Left renal cortex interstitium (tissue), 4 donors: ENCODE data around the gene SLC4A8. TPM values are rescaled to one million over a fixed set of nuclear protein-coding genes. Genes with fewer than 3 reads are reported as not detected.

ENCODE experiments used
- DNase-seq, 4 donors: peaks; one replicate each; pipeline ENCODE4 v3.0.0-alpha.2; 2013; ENCODE audit warnings: low read depth in 4 of 4, low spot score in 2 of 4, missing footprints in 1 of 4
- polyA plus RNA-seq, 4 donors: library from polyadenylated mRNA; unstranded; fragments of 120-200 nt; gene quantifications; one replicate each; pipeline ENCODE4 v1.2.1, GENCODE V29; 2013; ENCODE audit not compliant: insufficient read length in 4 of 4

SLC4A8 gene
- polyA plus RNA-seq, 4 donors = 2.9 to 5.1 (median 4.6) TPM

DNA sequence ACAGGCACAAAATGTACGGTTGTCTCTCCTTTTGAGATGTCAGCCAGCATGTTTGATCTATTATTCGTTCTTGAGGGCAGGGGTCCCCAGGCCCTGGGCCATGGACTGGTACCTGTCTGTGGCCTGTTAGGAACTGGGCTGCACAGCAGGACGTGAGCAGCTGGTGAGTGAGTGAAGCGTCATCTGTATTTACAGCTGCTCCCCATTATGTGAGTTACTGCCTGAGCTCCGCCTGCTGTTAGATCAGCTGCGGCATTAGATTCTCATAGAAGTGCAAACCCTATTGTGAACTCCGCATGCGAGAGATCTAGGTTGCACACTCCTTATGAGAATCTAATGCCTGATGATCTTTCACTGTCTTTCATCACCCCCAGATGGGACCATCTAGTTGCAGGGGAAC, 125.0 kb downstream of the SLC4A8 start:
- DNase-seq = no peak

Other genes with a start within 250 kb of the SLC4A8 start
- gene POU6F1, start 206.8 kb upstream of the SLC4A8 start, polyA plus RNA-seq = 10 to 100 TPM in 2 of 4 donors, 1 to 10 TPM in 2; 6.2 to 13.4 (median 11.1) TPM
- 100 to 1,000 TPM; 253 to 341 (median 269) TPM for gene DAZAP2, start 186.0 kb upstream of the SLC4A8 start, polyA plus RNA-seq
- 10 to 100 TPM; 18.1 to 24.7 (median 22.3) TPM for gene SMAGP, start 154.4 kb upstream of the SLC4A8 start, polyA plus RNA-seq
- 1 to 10 TPM; 1.9 to 3.6 (median 2.8) TPM for gene BIN2, start 100.7 kb upstream of the SLC4A8 start, polyA plus RNA-seq
- gene CELA1, start 78.2 kb upstream of the SLC4A8 start, polyA plus RNA-seq = not detected
- gene GALNT6, start 33.4 kb upstream of the SLC4A8 start, polyA plus RNA-seq = 1 to 10 TPM; 4.4 to 6.8 (median 6.1) TPM
- 1 to 10 TPM; 1.5 to 3.1 (median 2.1) TPM for gene SCN8A, start 166.4 kb downstream of the SLC4A8 start, polyA plus RNA-seq